ENCODE measurements around the gene PLRG1.

DNA sequence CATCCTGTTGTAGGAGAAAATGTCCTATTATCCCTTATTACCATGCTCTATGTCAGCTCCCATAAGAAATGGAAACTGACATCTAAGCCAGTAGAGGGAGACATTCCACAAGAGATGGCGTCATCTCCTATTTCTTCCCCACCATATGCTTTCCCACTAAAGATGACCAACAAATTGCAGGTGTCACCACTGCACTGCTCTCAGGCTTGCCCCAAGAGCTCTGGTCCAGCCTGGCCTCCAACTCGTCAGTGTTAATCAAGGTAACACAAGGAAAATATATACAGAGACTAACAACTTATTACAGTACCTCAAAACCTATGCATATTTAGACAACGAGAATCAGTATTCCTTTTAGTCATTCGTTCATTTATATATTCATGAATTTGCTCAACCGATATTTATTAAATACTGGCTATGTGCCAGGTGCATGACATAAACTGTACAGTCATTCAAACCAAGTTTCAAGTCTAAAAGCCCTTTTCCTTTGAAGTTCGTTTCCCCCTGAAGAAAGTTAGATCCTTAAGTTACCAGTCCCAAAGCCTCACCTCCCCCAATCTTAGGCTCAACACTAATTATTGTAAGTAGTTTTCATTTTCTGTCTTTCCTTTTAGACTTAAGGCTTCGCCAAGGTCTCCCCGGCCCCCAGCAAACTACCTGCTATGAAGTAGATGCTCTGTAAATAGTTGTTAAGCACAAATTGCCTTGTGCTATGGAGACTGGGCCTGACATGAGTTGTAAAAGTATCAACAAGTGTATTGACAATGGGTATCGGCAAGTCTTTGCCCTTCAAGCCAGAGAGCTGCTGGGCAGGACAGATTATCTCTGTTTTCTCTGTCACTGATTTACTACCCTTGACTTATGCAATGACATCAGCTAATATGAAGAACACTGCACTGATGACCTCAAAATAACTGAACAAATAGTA lies 9.6 kb upstream of the PLRG1 start:
- TF ChIP-seq, protein P1, sequence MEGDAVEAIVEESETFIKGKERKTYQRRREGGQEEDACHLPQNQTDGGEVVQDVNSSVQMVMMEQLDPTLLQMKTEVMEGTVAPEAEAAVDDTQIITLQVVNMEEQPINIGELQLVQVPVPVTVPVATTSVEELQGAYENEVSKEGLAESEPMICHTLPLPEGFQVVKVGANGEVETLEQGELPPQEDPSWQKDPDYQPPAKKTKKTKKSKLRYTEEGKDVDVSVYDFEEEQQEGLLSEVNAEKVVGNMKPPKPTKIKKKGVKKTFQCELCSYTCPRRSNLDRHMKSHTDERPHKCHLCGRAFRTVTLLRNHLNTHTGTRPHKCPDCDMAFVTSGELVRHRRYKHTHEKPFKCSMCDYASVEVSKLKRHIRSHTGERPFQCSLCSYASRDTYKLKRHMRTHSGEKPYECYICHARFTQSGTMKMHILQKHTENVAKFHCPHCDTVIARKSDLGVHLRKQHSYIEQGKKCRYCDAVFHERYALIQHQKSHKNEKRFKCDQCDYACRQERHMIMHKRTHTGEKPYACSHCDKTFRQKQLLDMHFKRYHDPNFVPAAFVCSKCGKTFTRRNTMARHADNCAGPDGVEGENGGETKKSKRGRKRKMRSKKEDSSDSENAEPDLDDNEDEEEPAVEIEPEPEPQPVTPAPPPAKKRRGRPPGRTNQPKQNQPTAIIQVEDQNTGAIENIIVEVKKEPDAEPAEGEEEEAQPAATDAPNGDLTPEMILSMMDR (IDR thresholded peaks at IDR 0.05; ENCODE audit: low read depth, low read length, missing input control), result peak; percentile 66
- TF ChIP-seq JUND (IDR thresholded peaks at IDR 0.05), result peak; percentile 78 to 81
- no peak for TF ChIP-seq GABPA (IDR thresholded peaks at IDR 0.05 in 1 of 2, conservative IDR thresholded peaks at IDR 0.05 in 1 of 2)
- TF ChIP-seq, protein P2, sequence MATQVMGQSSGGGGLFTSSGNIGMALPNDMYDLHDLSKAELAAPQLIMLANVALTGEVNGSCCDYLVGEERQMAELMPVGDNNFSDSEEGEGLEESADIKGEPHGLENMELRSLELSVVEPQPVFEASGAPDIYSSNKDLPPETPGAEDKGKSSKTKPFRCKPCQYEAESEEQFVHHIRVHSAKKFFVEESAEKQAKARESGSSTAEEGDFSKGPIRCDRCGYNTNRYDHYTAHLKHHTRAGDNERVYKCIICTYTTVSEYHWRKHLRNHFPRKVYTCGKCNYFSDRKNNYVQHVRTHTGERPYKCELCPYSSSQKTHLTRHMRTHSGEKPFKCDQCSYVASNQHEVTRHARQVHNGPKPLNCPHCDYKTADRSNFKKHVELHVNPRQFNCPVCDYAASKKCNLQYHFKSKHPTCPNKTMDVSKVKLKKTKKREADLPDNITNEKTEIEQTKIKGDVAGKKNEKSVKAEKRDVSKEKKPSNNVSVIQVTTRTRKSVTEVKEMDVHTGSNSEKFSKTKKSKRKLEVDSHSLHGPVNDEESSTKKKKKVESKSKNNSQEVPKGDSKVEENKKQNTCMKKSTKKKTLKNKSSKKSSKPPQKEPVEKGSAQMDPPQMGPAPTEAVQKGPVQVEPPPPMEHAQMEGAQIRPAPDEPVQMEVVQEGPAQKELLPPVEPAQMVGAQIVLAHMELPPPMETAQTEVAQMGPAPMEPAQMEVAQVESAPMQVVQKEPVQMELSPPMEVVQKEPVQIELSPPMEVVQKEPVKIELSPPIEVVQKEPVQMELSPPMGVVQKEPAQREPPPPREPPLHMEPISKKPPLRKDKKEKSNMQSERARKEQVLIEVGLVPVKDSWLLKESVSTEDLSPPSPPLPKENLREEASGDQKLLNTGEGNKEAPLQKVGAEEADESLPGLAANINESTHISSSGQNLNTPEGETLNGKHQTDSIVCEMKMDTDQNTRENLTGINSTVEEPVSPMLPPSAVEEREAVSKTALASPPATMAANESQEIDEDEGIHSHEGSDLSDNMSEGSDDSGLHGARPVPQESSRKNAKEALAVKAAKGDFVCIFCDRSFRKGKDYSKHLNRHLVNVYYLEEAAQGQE (IDR thresholded peaks at IDR 0.05), result no peak
- TF ChIP-seq, protein P3, sequence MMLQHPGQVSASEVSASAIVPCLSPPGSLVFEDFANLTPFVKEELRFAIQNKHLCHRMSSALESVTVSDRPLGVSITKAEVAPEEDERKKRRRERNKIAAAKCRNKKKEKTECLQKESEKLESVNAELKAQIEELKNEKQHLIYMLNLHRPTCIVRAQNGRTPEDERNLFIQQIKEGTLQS (IDR thresholded peaks at IDR 0.05), result peak; percentile 81
- peak; percentile 70 for TF ChIP-seq TAF1 (conservative IDR thresholded peaks at IDR 0.05)
- no peak for TF ChIP-seq NR2F2 (IDR thresholded peaks at IDR 0.05)
- TF ChIP-seq RAD21 (IDR thresholded peaks at IDR 0.05), result peak; percentile 93 to 94
- TF ChIP-seq HNF4A (conservative IDR thresholded peaks at IDR 0.05), result peak; percentile 73 to 83
- TF ChIP-seq, protein P4, sequence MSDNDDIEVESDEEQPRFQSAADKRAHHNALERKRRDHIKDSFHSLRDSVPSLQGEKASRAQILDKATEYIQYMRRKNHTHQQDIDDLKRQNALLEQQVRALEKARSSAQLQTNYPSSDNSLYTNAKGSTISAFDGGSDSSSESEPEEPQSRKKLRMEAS (IDR thresholded peaks at IDR 0.05), result peak; percentile 20
- no peak for TF ChIP-seq EGR1 (IDR thresholded peaks at IDR 0.05; ENCODE audit: low read depth in 2 of 2)

All from liver (tissue), 3 donors.